ENCODE results near the gene C14orf93. TPM values are rescaled to one million over a fixed set of nuclear protein-coding genes. Genes with fewer than 3 reads are reported as not detected.

C14orf93 gene, protein sequence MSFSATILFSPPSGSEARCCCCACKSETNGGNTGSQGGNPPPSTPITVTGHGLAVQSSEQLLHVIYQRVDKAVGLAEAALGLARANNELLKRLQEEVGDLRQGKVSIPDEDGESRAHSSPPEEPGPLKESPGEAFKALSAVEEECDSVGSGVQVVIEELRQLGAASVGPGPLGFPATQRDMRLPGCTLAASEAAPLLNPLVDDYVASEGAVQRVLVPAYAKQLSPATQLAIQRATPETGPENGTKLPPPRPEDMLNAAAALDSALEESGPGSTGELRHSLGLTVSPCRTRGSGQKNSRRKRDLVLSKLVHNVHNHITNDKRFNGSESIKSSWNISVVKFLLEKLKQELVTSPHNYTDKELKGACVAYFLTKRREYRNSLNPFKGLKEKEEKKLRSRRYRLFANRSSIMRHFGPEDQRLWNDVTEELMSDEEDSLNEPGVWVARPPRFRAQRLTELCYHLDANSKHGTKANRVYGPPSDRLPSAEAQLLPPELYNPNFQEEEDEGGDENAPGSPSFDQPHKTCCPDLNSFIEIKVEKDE
- polyA plus RNA-seq (ENCODE audit: insufficient read length), result 11.2 TPM

DNA sequence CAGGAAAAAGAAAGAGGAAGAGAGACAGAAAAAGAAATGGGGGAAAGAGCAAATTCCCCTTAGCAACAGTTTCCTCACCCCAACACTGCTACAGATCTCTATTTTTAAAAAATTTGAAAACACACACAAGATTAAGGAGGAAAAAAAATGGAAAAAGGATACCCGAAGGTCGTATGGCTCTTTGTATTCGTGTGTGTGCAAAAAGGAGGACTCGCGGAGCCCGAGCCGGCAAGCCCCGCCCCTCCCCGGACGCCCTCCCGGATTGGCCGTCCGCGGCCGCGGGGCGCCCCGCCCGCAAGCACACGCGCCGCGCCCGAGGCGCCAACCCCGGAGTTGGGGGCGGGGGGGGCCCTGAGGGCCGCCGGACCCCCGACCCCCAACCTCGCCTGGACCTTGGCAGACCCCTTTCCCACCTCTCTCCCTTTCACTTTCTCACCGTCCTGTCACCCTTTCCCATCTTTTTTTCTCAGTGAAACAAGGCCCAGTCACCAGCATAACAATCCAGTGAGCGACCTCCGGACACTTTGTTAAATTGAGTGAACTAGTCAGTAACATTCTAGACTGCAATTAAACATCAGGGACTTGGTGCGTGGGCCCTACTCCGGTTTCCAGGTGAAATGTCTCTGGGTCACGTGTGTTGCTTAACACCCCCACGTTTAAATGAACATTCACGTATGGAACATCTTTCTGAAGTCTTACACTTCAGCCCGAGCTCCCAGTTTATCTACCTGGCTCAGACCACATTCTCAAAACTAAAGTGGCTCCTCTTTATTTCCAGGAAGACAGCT lies at the start of gene C14orf93:
TSS of gene C14orf93 (minus strand) at position 205 of the 788 bp plus-strand sequence. CDS start 11,120 bp downstream, outside the sequence.
- DNase-seq (ENCODE audit: low read depth), result no peak

DNA sequence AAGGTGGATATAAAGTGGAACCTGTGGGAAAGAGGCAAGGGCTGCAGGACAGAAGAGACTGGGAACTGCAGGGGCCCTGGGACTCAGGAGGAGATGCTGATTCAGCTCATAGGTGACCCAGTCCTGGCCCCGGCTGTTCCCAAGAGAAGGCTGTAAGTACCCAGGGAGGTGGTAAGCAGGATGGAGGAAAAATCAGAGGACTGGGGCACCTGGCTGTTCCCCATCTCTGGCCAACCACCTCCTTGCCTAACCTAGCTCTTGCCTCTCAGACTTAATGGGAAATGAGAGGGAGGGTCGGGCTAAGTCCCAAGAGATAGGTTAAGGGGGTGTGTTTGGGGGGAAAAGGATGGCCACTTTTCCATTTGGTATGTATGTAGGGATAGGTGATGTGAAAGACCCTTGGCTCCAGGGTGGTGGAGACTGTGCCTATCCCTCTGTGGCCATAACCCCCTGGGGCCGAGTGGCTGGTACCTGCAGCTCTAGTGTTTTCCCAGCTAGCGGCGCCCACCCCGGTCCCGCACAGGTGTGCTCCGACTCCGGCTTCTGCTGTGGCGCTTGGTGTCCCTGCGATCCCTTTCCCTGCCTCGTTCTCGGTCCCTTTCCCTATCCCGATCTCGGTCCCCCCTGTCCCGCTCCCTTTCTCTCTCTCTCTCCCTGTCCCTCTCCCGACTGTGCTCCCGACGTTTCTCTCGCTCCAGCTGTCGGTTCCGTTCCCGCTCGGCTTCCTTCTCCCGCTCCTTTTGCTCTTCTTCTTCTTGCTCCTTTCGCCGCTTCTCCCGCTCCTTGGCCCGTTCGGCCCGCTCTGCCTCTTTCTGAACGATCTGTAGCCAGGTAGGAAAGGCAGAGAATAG lies 48.9 kb upstream of the C14orf93 start:
- no peak for DNase-seq (ENCODE audit: low read depth)

DNA sequence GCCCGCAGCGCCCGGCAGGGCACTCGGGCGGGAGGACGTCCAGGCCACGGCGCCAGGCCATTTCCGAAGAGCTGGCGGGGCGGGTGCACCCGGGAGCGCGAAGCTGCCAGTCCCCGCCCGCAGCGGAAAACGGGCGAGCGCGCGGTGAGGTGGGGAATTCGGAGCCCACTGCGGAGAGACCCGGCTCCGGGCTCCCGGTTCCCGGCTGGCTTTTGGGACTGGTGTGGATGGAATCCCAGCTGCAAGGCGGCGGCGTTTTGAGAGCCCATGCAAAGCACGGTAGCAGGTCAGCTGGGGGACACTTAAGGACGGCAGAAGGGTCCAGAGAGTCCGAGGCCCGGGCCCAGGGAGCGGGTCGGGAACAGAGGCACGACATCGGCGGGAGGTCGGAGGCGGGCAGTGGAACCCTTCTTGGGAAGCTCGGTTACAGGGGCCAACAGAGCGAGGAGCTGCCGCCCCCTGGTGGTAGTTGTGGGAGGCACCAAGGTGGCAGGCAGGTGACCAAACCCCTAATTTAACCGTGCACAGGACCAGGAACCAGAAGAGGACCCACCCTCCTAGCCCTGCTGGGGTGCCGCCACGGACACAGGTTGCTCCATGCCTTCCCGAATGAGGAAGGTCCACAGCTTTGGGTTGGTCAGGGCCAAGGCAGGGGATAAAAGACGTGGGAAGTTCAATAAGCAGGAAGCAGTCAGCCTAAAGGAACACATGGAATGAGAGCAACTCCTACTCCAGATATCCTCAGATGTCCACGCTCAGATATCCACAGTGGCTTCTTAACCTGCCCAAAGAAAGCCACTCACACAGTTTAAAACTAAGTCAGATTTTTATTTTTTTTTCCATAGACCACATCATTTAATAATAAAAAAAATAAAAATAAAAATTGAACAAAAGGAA lies 48.1 kb upstream of the C14orf93 start:
- peak; percentile 57 for DNase-seq (ENCODE audit: low read depth)

DNA sequence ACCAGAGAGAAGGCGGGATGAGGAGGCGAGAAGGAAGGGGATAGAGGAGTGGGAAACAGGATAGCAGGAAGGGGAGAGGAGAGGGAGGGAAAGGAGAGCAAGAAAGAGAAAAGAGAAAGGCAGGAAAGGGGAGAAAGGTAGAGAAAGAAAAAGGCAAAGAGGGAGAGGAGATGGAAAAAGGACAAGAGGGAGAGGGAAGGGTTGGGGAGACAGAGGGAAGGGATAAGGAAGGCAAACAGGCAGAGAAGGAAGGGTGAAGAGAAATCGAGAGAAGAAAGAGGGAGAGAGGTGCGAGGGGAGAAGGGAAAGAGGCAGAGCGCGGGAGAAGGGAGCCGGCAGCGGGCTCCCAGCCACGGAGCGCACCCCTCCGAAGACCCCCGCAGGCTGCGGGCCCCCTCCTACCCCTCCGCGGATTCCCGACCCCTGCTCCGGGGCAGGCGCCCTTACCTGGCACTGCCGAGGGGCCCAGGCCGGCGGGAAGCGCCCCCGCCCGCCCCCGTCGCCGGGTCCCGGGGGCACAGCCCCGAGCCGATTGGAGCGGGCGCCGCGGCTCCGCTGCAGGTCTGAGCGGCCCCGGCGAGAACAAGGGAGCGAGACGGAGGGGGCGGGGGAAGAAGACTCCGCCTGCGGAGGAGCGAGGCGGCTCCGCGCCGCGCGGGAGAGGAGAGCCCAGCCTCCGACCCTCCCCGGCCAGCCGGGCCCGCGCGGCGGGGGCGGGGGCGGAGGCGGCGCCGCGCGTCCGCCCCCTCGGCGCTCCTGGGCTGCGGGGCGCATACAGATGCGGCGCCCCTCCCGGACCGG lies 47.2 kb upstream of the C14orf93 start, which contains the start of gene CDH24:
TSS of gene CDH24 (minus strand) at position 565 of the 801 bp plus-strand sequence. CDS start 1,787 bp downstream, outside the sequence.
- DNase-seq (ENCODE audit: low read depth), result peak; percentile 62

DNA sequence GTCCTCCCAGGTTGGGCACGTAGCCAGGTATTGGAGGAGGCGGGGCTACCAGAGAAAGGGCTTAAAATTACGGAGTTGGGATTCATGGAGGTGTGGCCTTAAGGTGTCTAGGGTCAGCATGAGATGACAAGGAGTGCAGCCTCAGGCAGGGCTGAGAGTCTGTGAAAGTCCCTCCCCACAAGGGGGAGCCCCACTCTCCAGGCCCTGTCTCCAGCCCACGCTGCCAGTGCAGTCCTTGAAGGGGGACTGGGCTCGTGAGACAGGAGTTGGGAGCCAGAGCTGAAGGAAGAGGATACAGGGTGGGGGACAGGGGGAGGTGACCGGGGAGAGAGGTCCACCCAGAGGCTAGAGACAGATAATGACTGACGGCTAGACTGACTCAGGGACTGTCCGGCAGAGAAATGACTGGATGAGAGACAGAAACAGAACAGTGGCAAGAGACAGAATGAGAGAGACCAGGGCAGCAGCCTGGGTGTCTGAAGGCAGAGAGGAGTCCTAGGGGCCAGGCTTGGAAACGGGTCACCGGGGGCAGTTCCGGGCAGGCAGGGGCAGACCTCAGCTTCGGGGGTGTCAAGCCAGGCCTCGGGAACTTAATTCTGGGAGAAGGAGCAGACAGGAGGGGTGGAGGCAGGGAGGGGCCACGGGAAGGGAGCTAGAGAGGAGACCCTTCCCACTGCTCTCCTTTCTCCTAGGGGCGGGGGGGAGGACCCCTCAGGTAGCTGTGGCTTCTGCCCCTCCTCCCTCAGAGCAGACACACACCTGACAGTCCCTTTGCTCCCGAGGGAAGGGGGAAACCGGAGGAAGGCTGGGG lies 46.4 kb upstream of the C14orf93 start:
- DNase-seq (ENCODE audit: low read depth), result no peak

DNA sequence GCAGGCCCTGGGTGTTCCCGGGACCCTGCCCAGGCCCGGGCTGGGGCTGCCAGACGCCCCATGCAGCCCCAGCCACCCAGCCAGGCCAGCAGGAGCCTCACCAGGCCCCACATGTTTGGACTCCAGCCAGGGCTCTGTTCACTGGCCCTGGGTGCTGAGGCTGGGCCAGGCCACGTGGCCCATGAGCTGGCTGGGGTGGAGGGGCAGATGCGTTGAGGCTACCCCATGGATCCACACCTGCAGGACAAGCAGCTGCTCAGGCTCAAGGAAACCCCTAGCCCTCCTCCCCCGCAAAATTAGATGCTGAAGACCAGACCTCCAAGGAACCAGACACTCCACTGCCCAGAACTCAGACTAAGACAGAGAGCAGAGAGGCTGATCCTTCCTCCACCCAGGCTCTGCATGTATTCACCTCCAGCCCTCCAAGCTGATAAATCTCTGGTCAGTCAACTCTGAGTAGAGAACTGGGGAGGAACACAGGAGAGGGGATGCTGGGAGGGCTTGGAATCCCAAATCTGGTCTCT lies 45.7 kb upstream of the C14orf93 start:
- DNase-seq (ENCODE audit: low read depth), result no peak

DNA sequence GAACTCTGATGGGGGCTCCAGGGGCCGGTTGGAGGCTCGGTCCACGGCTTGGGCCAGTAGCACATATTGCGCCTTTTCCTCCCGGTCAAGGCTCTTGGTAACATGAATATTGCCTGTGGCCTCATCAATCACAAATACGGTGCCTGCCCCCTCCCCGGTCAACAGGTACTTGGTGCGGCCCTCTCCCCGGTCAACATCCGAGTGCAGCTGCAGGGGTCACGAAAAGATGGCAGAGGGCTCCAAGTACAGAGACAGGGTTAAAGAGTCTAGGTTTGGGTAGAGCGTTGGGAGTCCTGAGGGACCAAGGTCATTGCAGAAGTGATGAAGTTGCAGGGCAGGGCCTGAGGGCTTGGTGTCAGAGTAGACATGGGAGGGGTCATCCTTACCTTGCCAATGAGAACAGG lies 45.2 kb upstream of the C14orf93 start:
- DNase-seq (ENCODE audit: low read depth), result no peak

DNA sequence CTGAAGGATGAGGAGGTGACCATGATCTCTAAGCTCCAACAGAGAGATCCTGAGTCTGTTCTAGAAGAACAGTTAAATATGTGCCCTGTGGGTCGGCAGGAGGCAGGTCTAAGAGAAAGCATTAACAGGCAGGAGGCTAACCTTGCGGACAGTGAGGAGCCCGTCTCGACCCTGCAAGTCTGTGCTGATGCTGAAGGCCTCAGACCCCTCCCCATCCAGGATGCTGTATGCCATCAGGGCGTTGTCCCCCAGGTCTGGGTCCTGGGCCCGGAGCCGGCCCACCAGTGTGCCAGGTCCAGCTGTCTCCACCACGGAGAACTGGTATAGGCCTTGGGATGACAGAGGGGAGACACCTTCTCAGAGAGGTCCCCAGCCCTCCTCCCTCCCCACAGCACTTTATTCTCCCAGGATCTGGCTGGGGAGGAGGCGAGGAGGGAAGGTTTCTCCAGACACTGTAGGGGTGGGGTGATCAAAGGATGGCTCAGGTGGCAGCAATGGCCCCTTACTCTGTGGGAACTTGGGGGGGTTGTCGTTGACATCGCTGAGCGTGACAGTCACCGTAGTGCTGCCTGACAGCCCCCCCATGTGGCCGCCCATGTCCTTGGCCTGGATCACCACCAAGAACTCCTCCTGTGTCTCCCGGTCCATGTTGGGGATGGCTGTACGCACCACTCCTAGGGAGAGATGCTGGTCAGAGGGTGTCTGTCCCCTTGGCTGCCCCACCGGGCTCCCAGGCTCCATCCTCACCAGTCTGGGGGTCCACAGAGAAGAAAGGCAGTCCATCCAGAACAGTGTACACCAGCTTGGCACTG lies 44.3 kb upstream of the C14orf93 start:
- no peak for DNase-seq (ENCODE audit: low read depth)

DNA sequence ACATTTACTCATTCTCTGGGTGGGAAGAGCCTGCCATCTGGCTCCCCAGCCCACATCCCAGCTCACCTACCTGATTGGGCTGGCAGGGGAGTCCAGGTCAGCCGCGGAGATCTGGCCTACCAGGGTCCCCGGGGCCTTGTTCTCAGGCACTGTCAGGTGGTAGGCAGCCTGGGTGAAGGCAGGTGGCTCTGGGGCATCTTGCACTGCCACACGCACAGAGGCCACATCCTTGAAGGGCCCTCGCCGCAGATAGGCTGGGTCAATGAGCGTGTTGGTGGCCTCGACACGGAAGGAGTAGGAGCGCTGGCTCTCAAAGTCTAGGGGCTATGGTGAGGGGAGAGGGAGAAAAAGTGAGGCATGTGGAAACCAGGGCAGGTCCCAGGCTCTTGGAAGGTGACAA lies 43.5 kb upstream of the C14orf93 start:
- no peak for DNase-seq (ENCODE audit: low read depth)

DNA sequence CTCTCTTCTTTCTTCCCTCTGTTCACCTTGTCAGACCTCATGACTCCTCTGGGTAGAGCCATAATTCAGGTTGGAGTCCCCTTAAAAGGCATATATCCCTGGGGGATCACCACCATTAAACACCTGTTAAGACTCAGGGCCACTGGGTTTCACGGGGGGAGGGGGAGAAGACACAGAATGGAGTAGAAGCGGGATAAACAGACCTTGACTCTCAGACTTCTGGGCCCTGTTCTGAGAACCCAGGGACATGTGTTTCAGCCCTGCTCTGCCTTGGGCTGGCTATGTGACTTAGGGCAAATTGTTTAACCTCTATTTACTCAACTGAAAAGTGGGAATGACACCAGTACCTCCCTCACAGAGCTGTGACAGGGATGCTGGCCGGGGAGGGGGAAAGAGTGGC lies 42.7 kb upstream of the C14orf93 start:
- no peak for DNase-seq (ENCODE audit: low read depth)

DNA sequence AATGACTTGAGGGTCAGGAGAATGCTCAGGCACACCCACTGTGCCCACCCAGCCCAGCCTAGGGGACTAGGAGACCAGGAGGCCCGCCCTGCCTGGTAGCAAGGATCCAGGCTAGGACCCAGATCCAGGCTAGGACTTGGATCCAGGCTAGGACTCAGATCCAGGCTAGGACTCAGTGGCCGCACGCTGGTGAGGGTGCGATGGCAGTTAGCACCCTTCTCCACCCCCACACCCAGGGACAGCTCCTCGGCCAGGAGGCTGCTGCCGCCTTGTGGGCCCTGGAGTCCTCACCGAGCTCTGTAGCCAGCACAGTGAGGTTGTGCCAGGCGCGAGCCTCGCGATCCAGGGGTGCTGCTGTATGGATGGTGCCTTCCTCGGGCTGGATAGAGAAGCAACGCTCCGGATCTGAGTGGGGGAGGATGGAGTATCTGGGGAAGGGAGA lies 42.3 kb upstream of the C14orf93 start:
- DNase-seq (ENCODE audit: low read depth), result no peak

DNA sequence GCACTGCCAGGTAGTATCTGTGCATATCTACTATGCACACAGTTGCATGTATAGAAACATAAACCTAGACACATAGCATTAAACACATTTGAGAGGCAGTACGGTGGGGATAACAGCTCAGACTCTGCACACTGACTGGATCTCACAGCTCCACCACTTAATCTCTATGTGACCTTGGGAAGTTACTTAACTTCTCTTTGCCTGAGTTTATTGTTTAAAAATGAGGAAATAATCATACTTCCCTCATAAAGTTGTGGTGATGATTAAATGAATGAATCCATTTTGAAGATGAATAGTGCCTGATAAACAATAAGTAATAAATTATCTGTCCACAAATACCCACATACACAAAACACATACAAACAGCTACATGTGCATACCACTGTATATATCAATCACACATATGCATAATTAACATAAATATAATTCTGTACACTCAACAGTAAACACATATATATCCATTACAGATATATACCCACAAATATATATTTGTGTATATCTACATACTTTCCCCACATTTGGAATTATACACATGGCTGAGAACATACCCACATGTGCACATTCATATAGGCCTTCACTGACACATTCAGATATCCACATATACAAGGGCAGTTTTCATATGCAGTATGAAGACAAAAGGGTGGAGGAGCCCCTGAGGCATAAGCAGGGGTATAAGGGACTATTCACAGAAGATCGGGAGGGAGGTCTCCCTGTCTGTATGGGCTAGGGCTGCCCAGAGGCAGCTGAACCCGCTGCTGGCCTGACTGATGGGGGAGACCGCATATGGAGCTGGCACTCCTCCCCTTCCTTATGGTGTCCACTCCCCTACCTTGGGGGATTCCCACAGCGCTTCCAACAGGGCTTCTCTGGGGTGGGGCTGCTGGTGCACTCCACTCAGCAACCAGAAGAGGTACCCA lies 41.5 kb upstream of the C14orf93 start:
- no peak for DNase-seq (ENCODE audit: low read depth)

DNA sequence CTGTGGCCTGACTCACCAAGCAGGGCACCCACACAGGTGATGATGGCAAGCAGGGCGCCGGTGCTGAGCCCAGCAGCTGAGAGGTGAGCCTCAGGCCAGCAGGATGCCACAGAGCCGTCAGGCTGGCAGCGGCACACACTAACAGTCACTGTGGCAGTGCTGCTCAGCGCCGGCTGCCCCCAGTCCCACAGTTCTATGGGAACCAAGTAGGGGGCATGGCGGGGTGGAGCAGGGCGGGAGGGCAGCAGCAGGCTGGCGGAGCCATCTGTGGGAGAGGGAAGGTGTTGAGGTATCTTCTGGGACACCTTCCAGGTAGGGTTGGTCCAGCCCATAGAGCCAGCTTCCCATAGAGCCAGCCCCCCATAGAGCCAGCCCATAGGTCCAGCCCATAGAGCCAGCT lies 39.1 kb upstream of the C14orf93 start:
- no peak for DNase-seq (ENCODE audit: low read depth)

DNA sequence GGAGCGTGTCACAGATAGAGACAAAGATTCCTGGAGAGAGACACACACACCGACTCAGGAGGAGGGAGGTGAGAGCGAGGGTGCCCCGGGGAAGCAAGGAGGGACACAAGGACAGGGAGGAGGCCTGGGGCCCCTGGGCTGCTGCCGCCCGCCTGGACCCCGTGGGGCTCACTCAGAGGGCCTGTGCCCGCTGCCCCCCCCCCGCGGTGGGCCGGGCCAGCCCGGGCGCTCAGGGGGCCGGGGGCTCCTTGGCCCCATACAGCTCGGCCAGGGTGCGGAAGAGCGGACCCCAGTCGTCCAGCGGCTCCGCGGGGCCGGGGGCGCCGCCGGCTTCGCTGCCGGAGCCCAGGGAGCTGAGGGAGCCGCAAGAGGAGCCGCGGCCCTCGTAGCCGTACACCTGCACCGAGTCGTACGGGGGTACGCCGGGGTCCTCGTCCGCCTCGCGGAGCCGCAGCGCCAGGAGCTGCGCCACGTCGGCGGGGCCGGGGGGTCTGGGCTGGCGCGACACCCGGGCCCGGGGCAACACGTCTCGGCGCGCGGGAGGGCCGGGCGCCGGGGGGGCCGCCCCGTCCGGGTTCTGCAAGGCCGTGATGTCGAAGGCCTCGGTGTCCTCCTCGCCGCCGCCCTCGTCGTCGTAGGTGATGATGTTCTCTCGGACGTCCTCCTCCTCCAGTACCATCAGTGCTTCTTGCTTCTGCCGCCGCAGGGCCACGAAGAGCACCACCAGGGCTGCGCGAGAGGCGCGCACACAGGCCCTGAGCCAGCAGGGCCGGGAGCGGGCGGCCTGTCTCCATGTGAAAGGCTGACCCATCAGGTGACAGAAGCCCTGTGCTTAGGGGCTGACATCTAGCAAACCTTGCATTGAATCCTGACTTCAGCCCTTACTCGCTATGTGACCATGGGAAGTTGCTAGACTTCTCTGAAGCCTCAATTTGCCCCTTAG lies 38.1 kb upstream of the C14orf93 start:
- DNase-seq (ENCODE audit: low read depth), result no peak

DNA sequence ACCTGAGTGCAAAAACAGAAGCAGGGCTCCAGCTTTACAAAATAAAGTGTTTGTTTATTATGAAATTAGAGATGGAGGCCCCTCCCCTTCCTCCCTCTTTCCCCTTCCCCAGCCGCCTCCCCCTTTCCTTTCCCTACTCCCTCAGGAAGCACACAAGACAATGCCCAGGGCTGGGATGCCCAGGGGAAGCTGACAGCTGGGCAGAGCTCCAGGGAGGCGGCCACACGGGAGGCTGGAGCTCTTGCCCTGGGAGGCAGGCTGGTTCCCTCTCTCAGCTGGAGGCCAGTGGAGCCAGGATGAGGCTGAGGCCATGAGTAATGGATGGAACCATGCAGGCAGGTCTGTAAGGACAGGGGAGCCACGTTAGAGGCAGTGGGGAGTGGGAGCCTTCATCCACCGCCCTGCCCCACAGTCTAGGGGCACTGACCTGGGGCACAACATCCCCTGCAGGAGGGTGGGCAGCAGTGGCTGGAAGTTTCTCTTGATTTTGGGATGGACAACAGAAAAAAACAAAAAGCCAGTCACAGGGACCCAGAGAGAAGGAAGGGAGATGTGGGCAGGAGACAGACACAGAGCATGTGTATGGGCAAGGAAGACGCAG lies 37.2 kb upstream of the C14orf93 start:
- DNase-seq (ENCODE audit: low read depth), result no peak
